ENCODE data around the gene ALDH1B1.
A peak's percentile ranks its signal among the peaks of the same experiment; 100 is the strongest.

Gene ALDH1B1

GRCh38 chr9:38417003-38417945, 24.8 kb downstream of the ALDH1B1 start:
- DNase-seq = peak; percentile 77

- no peak for DNase-seq
Measured at GRCh38 chr9:38418366-38418765, 25.9 kb downstream of the ALDH1B1 start.

GRCh38 chr9:38419181-38419580, 26.7 kb downstream of the ALDH1B1 start:
- no peak for DNase-seq

GRCh38 chr9:38421498-38422211, 29.2 kb downstream of the ALDH1B1 start:
- DNase-seq = no peak

- DNase-seq = no peak
Measured at GRCh38 chr9:38422555-38423260, 30.2 kb downstream of the ALDH1B1 start.

- DNase-seq = no peak
Measured at GRCh38 chr9:38423273-38423972, 30.9 kb downstream of the ALDH1B1 start.

GRCh38 chr9:38423973-38424843, 31.7 kb downstream of the ALDH1B1 start, which contains the start of gene IGFBPL1:
IGFBPL1 (minus strand) TSS chr9:38424454; CDS start chr9:38424424, 30 bp downstream.
- peak; percentile 31 for DNase-seq

GRCh38 chr9:38424918-38425317, 32.4 kb downstream of the ALDH1B1 start:
- no peak for DNase-seq

- DNase-seq = no peak
Measured at GRCh38 chr9:38428062-38428461, 35.6 kb downstream of the ALDH1B1 start.

GRCh38 chr9:38431116-38431515, 38.6 kb downstream of the ALDH1B1 start:
- no peak for DNase-seq

- no peak for DNase-seq
Measured at GRCh38 chr9:38432922-38433510, 40.5 kb downstream of the ALDH1B1 start.

GRCh38 chr9:38434365-38434764, 41.9 kb downstream of the ALDH1B1 start:
- DNase-seq = no peak

- DNase-seq = no peak
Measured at GRCh38 chr9:38434853-38435252, 42.4 kb downstream of the ALDH1B1 start.

GRCh38 chr9:38435521-38435920, 43.0 kb downstream of the ALDH1B1 start:
- no peak for DNase-seq

- no peak for DNase-seq
Measured at GRCh38 chr9:38436708-38437107, 44.2 kb downstream of the ALDH1B1 start.

GRCh38 chr9:38437193-38437823, 44.8 kb downstream of the ALDH1B1 start:
- DNase-seq = no peak

- no peak for DNase-seq
Measured at GRCh38 chr9:38439291-38439915, 46.9 kb downstream of the ALDH1B1 start.

- no peak for DNase-seq
Measured at GRCh38 chr9:38439916-38440301, 47.4 kb downstream of the ALDH1B1 start.

GRCh38 chr9:38440516-38440915, 48.0 kb downstream of the ALDH1B1 start:
- DNase-seq = no peak

Data from activated CD4-positive, alpha-beta T cell treated with anti-CD3 and anti-CD28 coated beads for 48 hours (primary cell).